GM23338 (cell line): ENCODE data around the gene ARCN1. TPM values are rescaled to one million over a fixed set of nuclear protein-coding genes. Genes with fewer than 3 reads are reported as not detected.

Experiments
- POLR2AphosphoS5 ChIP-seq: IDR thresholded peaks from 2 replicates; pipeline ENCODE4 v1.6.1; 2016; ENCODE audit warnings: antibody characterized with exemption, low read depth
- REST ChIP-seq: IDR thresholded peaks from one replicate; pipeline ENCODE4 v1.6.1; 2018; ENCODE audit warnings: antibody characterized with exemption; ENCODE audit not compliant: unreplicated experiment
- STAT1 ChIP-seq: IDR thresholded peaks from one replicate; pipeline ENCODE4 v1.6.1; 2016; ENCODE audit warnings: antibody characterized with exemption; ENCODE audit not compliant: unreplicated experiment
- ZNF462 ChIP-seq: fragments of 250-450 bp; sonication (Bioruptor Pico); IDR thresholded peaks from 2 replicates; pipeline ENCODE4 v1.5.0; 2020; ENCODE audit warnings: mild to moderate bottlenecking, moderate library complexity
- polyA plus RNA-seq: library from polyadenylated mRNA; unstranded; fragments of >200 nt; fragmentation: Nextera tagmentation; extraction: Ambion mirVana; gene quantifications from 2 replicates; pipeline ENCODE4 v1.2.1, GENCODE V29; 2016
- total RNA-seq: library from RNA; depleted of rRNA; stranded (reverse); fragments of >200 nt; shearing (Covaris generic); gene quantifications from 2 replicates; pipeline ENCODE4 v1.2.3, GENCODE V29; 2014

Gene ARCN1
- total and polyA plus RNA-seq, 2 experiments from 2014 or later, result 79.9 to 106 TPM

GRCh38 chr11:118641397-118642019 lies 69.3 kb downstream of the ARCN1 start (continued):
- no peak for TF ChIP-seq ZNF462 (CRISPR knock-in tag)
- TF ChIP-seq REST, result no peak
- no peak for TF ChIP-seq STAT1
- no peak for TF ChIP-seq POLR2AphosphoS5
